HG02852 (cell line): Measurements from ENCODE around the gene N4BP3.
A peak's percentile ranks its signal among the peaks of the same experiment; 100 is the strongest.

ENCODE experiments used
- ATAC-seq: cut with Tn5 transposase; IDR thresholded peaks from one replicate; pipeline ENCODE4 v1.9.1; 2021; ENCODE audit warnings: mild to moderate bottlenecking, moderate library complexity; ENCODE audit not compliant: unreplicated experiment

Gene N4BP3

GRCh38 chr5:178098685-178099084, 14.6 kb upstream of the N4BP3 start:
- ATAC-seq = no peak

DNA sequence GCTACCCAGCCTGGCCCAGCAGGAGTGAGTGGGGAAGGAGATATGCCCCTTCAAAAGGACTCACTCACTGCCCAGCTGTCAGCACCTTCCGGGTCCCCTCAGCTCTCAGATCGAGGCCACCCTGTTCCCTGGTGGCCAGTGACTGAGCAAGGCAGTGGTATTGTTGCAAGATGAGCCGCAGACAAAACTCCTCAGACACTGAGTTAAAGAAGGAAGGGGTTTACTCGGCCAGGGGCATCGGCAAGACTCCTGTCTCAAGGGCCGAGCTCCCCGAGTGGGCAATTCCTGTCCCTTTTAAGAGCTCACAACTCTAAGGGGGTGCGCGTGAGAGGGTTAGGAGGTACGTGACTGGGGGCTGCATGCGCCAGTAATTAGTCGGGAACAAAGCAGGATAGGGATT, 9.7 kb upstream of the N4BP3 start:
- no peak for ATAC-seq

- ATAC-seq = no peak
Measured at GRCh38 chr5:178104492-178104891, 8.8 kb upstream of the N4BP3 start.

DNA sequence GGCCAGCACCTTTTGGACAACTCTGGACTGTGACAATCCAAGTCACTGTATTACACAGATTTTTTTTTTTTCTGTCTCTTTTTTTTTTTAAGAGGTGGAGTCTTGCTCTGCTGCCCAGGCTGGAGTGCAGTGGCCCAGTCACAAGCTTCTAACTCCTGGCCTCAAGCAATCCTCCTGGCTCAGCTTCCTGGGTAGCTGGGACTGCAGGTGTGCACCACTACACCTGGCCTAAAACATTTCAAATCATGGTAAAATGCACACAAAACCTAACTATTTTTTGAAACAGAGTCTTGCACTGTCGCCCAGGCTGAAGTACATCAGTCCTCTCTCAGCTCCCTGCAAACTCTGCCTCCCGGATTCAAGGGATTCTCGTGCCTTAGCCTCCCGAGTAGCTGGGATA, 7.2 kb upstream of the N4BP3 start:
- ATAC-seq = no peak

GRCh38 chr5:178106556-178107239, 6.6 kb upstream of the N4BP3 start:
- no peak for ATAC-seq

DNA sequence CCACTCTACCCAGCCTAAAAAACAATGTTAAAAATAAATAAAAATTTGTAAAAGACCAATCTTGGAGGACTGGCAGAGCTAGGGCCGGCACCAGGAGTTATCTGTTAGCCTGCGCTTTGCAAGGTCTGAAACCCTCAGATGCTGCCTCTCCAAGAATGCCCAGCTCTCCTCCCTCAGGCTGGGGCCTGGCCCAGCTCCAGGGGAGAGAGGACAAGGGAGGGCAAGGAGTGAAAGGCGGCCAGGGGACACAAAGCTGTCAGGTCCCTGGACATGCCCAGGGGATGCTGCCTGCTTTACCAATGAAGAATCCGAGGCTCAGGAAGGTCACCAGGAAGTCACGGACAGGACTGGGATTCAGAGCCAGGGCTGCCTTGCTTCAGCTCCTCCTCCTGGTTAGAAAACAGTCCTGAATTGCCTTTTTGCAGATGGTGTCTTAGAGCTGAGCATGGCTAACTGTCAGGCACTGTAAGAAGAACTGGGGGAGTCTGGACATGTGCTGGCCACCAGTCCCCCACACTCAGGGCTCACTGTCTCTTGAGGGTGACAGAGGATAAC, 5.5 kb upstream of the N4BP3 start:
- no peak for ATAC-seq

DNA sequence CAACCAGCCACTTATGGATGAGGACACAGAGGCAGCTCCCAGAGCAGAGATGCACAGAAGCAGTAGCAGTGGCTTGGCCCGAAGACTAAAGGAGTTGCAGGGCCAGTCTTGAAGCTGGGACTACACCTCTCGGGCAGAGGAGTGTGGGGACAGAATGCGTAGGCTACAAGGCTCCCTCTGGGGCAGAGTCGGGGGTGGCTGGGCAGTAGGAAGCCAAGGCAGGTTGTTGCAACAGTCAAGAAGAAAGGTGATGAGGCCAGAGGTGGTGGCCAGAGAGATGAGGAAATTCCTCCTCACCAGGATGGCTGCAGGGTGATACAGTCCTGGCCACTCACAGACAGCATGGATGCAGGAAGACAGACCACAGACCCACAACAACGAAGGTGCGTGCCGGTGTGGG, 4.9 kb upstream of the N4BP3 start:
- no peak for ATAC-seq

- no peak for ATAC-seq
Measured at GRCh38 chr5:178108966-178109365, 4.4 kb upstream of the N4BP3 start.

- ATAC-seq = no peak
Measured at GRCh38 chr5:178110511-178110910, 2.8 kb upstream of the N4BP3 start.

DNA sequence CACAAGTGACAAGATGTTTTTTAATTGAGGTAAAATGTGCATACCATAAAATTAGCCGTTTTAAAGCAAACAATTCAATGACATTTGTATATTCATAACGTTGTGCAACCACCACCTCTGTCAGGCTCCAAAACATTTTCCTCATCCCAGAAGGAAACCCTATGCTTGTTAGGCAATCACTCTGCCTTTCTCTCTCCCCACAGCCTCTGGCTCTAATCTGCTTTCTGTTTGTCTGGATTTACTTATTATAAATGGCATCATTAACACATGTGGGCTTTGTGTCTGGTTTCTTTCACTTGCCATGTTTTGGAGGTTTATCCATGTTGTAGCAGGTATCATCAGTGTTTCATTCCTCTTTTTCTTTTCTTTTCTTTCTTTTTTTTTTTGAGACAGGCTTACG, 1.4 kb upstream of the N4BP3 start:
- ATAC-seq = no peak

GRCh38 chr5:178112545-178112944, 787 bp upstream of the N4BP3 start:
- ATAC-seq = no peak

GRCh38 chr5:178113841-178114324, 551 bp downstream of the N4BP3 start:
- peak; percentile 9 for ATAC-seq

DNA sequence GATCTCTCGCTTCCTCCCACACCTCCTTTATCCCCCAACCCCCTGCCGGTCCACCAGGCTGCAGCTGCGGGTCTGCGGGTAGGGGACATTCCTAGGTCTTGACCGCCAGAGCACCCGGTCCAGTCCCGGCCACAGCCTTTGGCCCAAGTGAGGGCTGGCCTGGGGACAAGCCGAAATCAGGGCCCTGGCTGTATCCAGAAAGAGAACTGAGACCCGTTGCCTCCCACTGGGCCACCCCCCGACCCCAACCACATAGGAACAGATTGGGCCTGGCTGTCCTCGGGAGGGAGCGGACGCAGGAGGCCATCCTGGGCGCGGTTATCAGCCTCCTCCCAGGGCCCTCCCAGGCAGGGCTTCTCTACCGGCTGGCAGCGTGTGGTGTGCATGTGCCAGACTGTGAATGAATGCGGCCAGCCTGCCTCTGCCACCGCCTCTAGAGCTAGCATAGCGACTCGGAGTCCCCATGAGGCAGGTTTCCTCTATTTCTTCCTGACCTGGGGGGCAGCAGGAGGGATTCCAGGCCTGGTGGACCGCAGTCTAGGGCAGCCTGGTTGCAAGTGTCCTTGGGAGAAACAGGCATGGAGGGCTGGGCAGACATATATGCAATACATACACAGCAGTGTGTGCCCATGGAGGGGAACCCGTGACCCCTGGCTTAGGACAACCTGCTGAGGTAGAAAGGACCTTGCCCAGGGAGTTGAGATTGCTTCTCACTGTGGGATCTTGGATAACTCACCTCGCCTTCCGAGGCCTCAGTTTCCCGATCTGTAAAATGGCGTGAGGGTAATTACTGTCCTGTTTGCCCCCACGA, 1.2 kb downstream of the N4BP3 start:
- ATAC-seq = no peak

DNA sequence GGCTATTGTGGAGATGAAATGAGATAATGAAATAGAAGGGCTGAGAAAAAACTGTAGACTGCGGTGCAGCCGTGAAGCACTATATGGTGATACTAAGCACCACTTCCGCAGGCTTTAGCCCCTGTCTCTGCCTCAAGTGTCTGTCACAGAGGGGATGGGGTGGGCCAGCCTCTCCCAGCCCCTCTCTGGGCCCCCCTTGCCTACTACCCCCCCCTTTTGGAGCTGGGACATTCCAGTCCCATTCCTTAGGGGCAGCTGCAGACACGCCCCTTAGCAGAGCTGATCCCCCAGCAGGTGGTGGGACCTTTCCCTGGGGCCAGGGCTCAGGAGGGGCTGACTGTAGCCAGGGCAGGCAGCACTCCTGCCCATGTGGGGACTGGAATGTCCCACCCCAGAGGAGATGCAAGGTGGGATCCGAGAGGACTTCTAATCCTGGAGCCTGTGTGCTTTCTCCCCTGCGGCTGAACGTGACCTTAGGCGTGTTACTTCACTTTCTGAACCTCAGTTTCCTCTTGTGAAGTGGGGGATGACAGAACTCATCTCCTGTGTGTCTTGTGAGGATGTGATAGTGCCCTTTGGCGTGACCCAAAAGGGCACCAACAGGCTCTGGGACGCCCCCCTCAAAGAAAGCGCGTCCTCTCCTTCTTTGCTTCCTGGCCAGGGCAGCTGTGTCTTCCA, 1.9 kb downstream of the N4BP3 start:
- ATAC-seq = no peak

DNA sequence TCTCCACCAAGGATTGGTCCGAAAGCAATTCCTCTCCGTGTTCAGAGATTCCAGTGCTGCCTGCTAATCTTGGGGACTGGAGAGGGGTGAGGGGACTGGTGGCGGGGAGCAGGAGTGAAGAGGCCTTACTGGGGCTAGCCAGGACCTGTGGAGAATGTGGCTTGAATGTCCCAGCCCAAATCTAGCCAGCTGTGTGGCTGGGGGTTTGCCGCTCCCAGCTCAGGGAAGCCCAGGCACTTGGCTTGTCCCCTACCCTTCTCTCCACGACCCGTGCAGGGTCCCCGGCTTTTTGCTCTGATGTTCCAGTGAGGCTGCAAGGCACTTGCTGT, 2.4 kb downstream of the N4BP3 start:
- ATAC-seq = no peak

- no peak for ATAC-seq
Measured at GRCh38 chr5:178116143-178116885, 3.0 kb downstream of the N4BP3 start.

- no peak for ATAC-seq
Measured at GRCh38 chr5:178117923-178118701, 4.8 kb downstream of the N4BP3 start.

GRCh38 chr5:178119915-178120606, 6.7 kb downstream of the N4BP3 start:
- no peak for ATAC-seq

DNA sequence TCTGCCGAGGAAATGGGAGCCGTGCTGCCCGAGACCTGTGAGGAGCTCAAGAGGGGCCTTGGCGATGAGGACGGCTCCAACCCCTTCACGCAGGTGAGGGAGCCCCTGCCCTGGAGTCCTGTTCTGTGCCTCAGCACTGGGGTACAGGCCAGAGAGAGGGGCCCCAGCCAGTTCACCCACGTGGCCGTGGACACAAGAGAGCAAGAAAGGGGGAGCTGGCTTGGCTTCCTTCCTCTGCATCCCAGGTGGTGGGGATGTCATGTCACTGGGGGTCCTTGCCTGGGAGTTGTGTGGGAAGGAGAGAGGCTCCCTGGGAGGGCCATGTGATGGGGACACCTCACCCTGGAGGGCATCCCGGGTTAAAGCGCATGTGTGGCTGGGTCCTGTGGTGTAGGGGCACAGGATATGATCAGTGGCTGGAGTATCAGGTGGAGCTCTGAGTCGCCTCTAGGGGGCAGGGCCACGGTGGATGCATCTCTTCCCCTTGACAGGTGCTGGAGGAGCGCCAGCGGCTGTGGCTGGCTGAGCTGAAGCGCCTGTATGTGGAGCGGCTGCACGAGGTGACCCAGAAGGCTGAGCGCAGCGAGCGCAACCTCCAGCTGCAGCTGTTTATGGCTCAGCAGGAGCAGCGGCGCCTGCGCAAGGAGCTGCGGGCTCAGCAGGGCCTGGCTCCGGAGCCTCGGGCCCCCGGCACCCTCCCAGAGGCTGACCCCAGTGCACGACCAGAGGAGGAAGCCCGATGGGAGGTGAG, 7.5 kb downstream of the N4BP3 start:
- ATAC-seq = peak; percentile 78
